ENCODE measurements around the gene FXYD3.
A peak's percentile ranks its signal among the peaks of the same experiment; 100 is the strongest.

FXYD3 gene

GRCh38 chr19:35088131-35088913 lies 27.3 kb upstream of the FXYD3 start:
- DNase-seq = no peak
- Mint-ChIP-seq H3K27me3 (ENCODE audit: low read depth, poor library complexity) (peaks cover 7% of the 10 kb centered on the region), H3K4me1 (peaks cover 14% of the 10 kb centered on the region), H3K27ac (peak overlapping the region; percentile 47), H3K9me3 (no peaks in the 10 kb centered on the region), H3K36me3 (ENCODE audit: low read depth) (no peaks in the 10 kb centered on the region), H3K4me3 (no peak overlapping the region)
- TF ChIP-seq CTCF (IDR thresholded peaks at IDR 0.05) = no peak

- Mint-ChIP-seq H3K27ac (no peak overlapping the region), H3K4me3 (no peak overlapping the region), H3K4me1 (peaks cover 14% of the 10 kb centered on the region), H3K9me3 (no peaks in the 10 kb centered on the region), H3K36me3 (ENCODE audit: low read depth) (no peaks in the 10 kb centered on the region), H3K27me3 (ENCODE audit: low read depth, poor library complexity) (peaks cover 6% of the 10 kb centered on the region)
- TF ChIP-seq CTCF (IDR thresholded peaks at IDR 0.05) = no peak
- no peak for DNase-seq
Measured at GRCh38 chr19:35089554-35089953, 26.1 kb upstream of the FXYD3 start.

- Mint-ChIP-seq H3K4me3 (no peak overlapping the region), H3K36me3 (ENCODE audit: low read depth) (no peaks in the 10 kb centered on the region), H3K27me3 (ENCODE audit: low read depth, poor library complexity) (peaks cover 3% of the 10 kb centered on the region), H3K9me3 (no peaks in the 10 kb centered on the region), H3K4me1 (peaks cover 14% of the 10 kb centered on the region), H3K27ac (no peak overlapping the region)
- TF ChIP-seq CTCF (IDR thresholded peaks at IDR 0.05) = no peak
- DNase-seq = no peak
Measured at GRCh38 chr19:35090160-35090505, 25.5 kb upstream of the FXYD3 start.

GRCh38 chr19:35090506-35091214 lies 25.0 kb upstream of the FXYD3 start:
- DNase-seq = peak; percentile 68

GRCh38 chr19:35093430-35093829 lies 22.2 kb upstream of the FXYD3 start:
- no peak for DNase-seq
- no peak for TF ChIP-seq CTCF (IDR thresholded peaks at IDR 0.05)
- Mint-ChIP-seq H3K36me3 (ENCODE audit: low read depth) (no peaks in the 10 kb centered on the region), H3K27me3 (ENCODE audit: low read depth, poor library complexity) (peaks cover 14% of the 10 kb centered on the region), H3K27ac (no peak overlapping the region), H3K4me1 (peaks cover 19% of the 10 kb centered on the region), H3K9me3 (no peaks in the 10 kb centered on the region), H3K4me3 (no peak overlapping the region)

More at GRCh38 chr19:35090506-35091214, 25.0 kb upstream of the FXYD3 start:
- peak overlapping the region; percentile 34 for H3K4me3 Mint-ChIP-seq
- H3K4me1 Mint-ChIP-seq = peaks cover 15% of the 10 kb centered on the region
- H3K27ac Mint-ChIP-seq = no peak overlapping the region
- peak; percentile 60 for TF ChIP-seq CTCF (IDR thresholded peaks at IDR 0.05)
- no peaks in the 10 kb centered on the region for H3K9me3 Mint-ChIP-seq
- peaks cover 8% of the 10 kb centered on the region for H3K27me3 Mint-ChIP-seq (ENCODE audit: low read depth, poor library complexity)
- H3K36me3 Mint-ChIP-seq (ENCODE audit: low read depth) = no peaks in the 10 kb centered on the region
